CD4-positive, alpha-beta T cell treated with Interleukin-6 for 4 hours (primary cell): ENCODE measurements around the gene NDUFV1.
A peak's percentile ranks its signal among the peaks of the same experiment; 100 is the strongest.
"Not testable (repeated sequence)": the region's sequence is repeated elsewhere in the genome, so short reads cannot be mapped to it uniquely, and the experiment has no call there.

Source experiments
- DNase-seq: peaks from one replicate; pipeline ENCODE4 v3.0.0-alpha.2; 2020; ENCODE audit warnings: mixed read lengths

NDUFV1 gene

GRCh38 chr11:67611704-67612587, 5.2 kb downstream of the NDUFV1 start:
- DNase-seq: no peak

GRCh38 chr11:67612751-67613150, 6.0 kb downstream of the NDUFV1 start:
- no peak for DNase-seq

- no peak for DNase-seq
Observed at GRCh38 chr11:67613313-67613959, 6.7 kb downstream of the NDUFV1 start.

GRCh38 chr11:67613960-67614715, 7.4 kb downstream of the NDUFV1 start:
- peak; percentile 85 for DNase-seq

- DNase-seq: peak; percentile 70
Observed at GRCh38 chr11:67614730-67615714, 8.3 kb downstream of the NDUFV1 start.

GRCh38 chr11:67615728-67616430, 9.1 kb downstream of the NDUFV1 start:
- DNase-seq: peak; percentile 45

- DNase-seq: no peak
Observed at GRCh38 chr11:67616431-67617242, 9.9 kb downstream of the NDUFV1 start.

GRCh38 chr11:67617243-67617953, 10.7 kb downstream of the NDUFV1 start:
- DNase-seq: no peak

GRCh38 chr11:67618901-67619659, 12.3 kb downstream of the NDUFV1 start:
- DNase-seq: not testable (repeated sequence)

GRCh38 chr11:67619683-67620618, 13.2 kb downstream of the NDUFV1 start:
- not testable (repeated sequence) for DNase-seq

- DNase-seq: not testable (repeated sequence)
Observed at GRCh38 chr11:67620621-67621020, 13.9 kb downstream of the NDUFV1 start.

- not testable (repeated sequence) for DNase-seq
Observed at GRCh38 chr11:67621928-67622327, 15.2 kb downstream of the NDUFV1 start.

- not testable (repeated sequence) for DNase-seq
Observed at GRCh38 chr11:67622905-67623304, 16.2 kb downstream of the NDUFV1 start.

- DNase-seq: not testable (repeated sequence)
Observed at GRCh38 chr11:67623795-67624194, 17.1 kb downstream of the NDUFV1 start.

- not testable (repeated sequence) for DNase-seq
Observed at GRCh38 chr11:67626131-67626833, 19.5 kb downstream of the NDUFV1 start.

- no peak for DNase-seq
Observed at GRCh38 chr11:67626970-67627369, 20.2 kb downstream of the NDUFV1 start.

GRCh38 chr11:67627441-67627811, 20.7 kb downstream of the NDUFV1 start:
- DNase-seq: no peak
